Measurements from ENCODE around the gene GSTT4. TPM values are rescaled to one million over a fixed set of nuclear protein-coding genes. Genes with fewer than 3 reads are reported as not detected.

The GSTT4 gene
- polyA plus RNA-seq, 2 of the 4 experiments (the other 2 are of a cell fraction) = not detected

- ATAC-seq (no peak), FAIRE-seq (no peak), DNase-seq (ENCODE audit: low read depth in 1 of 2, low spot score in 1 of 2) (no peak)
- CTCF ChIA-PET = no interaction called here
- no peak for TF ChIP-seq GATA3 (IDR thresholded peaks at IDR 0.05; ENCODE audit: borderline replicate concordance)
- TF ChIP-seq, protein P1, sequence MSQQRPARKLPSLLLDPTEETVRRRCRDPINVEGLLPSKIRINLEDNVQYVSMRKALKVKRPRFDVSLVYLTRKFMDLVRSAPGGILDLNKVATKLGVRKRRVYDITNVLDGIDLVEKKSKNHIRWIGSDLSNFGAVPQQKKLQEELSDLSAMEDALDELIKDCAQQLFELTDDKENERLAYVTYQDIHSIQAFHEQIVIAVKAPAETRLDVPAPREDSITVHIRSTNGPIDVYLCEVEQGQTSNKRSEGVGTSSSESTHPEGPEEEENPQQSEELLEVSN (IDR thresholded peaks at IDR 0.05; ENCODE audit: borderline replicate concordance, low read depth) = no peak
- WGBS (ENCODE audit: missing lambda C conversion rate) = 79% methylated on average over 2 of the region's 2 CpGs
- H3K4me1 ChIP-seq = no peaks in the 10 kb centered on the region
- H3K4me2 ChIP-seq = no peak overlapping the region
- H3K27ac ChIP-seq = no peak overlapping the region
- POLR2A ChIA-PET = no interaction called here
- H3K9me3 ChIP-seq = no peaks in the 10 kb centered on the region
- no peak overlapping the region for H3K4me3 ChIP-seq
Observed at GRCh38 chr22:24027991-24028390, 22.7 kb upstream of the GSTT4 start.

DNA sequence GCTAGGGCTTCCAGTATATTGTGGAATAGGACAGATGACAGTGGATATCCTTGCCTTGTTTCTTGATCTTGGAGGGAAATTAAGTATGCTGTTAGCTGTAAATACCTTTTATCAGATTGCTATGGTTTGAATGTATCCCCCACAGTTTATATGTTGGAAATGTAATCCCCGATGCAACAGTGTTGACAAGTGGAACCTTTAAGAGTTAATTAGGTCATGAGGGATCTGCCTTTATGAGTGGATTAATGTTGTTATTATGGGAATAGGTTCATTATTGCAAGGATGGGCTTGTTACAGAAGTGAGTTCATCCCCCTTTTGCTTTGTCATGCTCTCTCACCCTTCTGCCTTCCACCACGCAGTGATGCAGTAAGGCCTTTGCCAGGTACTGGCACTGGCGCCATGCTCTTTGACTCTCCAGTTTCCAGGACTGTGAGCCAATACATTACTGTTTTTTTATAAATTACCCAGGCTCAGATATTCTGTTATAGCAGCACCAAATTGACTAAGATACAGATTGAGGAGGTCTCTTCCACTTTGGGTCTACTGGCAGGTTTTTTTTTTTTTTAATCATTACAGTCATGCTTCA is 22.2 kb upstream of the GSTT4 start:
- no peak overlapping the region for H3K4me3 ChIP-seq
- H3K4me2 ChIP-seq = no peak overlapping the region
- ATAC-seq (no peak), FAIRE-seq (no peak), DNase-seq (ENCODE audit: low read depth in 1 of 2, low spot score in 1 of 2) (no peak)
- no peaks in the 10 kb centered on the region for H3K4me1 ChIP-seq
- WGBS (ENCODE audit: missing lambda C conversion rate) = 91% methylated on average over 3 of the region's 3 CpGs
- TF ChIP-seq JUN (IDR thresholded peaks at IDR 0.05) = no peak
- TF ChIP-seq, protein P2, sequence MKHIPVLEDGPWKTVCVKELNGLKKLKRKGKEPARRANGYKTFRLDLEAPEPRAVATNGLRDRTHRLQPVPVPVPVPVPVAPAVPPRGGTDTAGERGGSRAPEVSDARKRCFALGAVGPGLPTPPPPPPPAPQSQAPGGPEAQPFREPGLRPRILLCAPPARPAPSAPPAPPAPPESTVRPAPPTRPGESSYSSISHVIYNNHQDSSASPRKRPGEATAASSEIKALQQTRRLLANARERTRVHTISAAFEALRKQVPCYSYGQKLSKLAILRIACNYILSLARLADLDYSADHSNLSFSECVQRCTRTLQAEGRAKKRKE (CRISPR knock-in tag; IDR thresholded peaks at IDR 0.05; ENCODE audit: low read depth) = no peak
- no peak for TF ChIP-seq RFX5 (IDR thresholded peaks at IDR 0.05)
- no peak for TF ChIP-seq EP300 (IDR thresholded peaks at IDR 0.05)
- TF ChIP-seq, protein P3, sequence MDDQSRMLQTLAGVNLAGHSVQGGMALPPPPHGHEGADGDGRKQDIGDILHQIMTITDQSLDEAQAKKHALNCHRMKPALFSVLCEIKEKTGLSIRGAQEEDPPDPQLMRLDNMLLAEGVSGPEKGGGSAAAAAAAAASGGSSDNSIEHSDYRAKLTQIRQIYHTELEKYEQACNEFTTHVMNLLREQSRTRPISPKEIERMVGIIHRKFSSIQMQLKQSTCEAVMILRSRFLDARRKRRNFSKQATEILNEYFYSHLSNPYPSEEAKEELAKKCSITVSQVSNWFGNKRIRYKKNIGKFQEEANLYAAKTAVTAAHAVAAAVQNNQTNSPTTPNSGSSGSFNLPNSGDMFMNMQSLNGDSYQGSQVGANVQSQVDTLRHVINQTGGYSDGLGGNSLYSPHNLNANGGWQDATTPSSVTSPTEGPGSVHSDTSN (IDR thresholded peaks at IDR 0.05) = no peak
- H3K9me3 ChIP-seq = no peaks in the 10 kb centered on the region
- POLR2A ChIA-PET = no interaction called here
- no peak overlapping the region for H3K27ac ChIP-seq
- CTCF ChIA-PET = interaction anchor here (0.6 to 0.9 kb wide), 2 partner anchors 10 to 149 kb away, joined by 3 read pairs; no protein-coding TSS in a partner anchor

DNA sequence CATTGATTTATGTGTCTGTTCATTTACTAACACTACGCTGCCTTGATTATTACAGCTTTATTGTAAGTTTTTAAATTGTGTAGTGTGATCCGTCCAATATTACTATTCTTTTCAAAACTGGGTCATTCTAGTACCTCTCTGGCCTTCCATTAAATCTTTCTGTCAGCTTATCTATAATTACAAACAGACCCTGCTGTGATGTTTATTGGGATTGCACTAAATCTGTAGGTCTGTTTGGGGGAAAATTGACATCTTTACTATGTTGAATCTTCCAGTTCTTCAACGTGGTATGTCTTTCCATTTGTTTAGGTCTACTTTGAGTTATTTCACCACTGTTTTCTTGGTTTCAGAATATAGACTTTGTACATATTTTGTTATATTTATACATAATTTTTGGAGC is 21.5 kb upstream of the GSTT4 start:
- POLR2A ChIA-PET = no interaction called here
- whole genome bisulfite sequencing (ENCODE audit: missing lambda C conversion rate) = 88% methylated on average over 3 of the region's 3 CpGs
- DNase-seq (ENCODE audit: low read depth in 1 of 2, low spot score in 1 of 2) (no peak), ATAC-seq (no peak), FAIRE-seq (no peak)
- CTCF ChIA-PET = interaction anchor here (0.6 to 1.8 kb wide), 4 partner anchors 11 to 149 kb away, joined by 3 to 4 read pairs (median 4); no protein-coding TSS in a partner anchor
- Histone ChIP-seq H3K9me3 (no peaks in the 10 kb centered on the region), H3K4me3 (no peak overlapping the region), H3K4me2 (no peak overlapping the region), H3K4me1 (no peaks in the 10 kb centered on the region), H3K27ac (no peak overlapping the region)
- TF ChIP-seq, protein P4, sequence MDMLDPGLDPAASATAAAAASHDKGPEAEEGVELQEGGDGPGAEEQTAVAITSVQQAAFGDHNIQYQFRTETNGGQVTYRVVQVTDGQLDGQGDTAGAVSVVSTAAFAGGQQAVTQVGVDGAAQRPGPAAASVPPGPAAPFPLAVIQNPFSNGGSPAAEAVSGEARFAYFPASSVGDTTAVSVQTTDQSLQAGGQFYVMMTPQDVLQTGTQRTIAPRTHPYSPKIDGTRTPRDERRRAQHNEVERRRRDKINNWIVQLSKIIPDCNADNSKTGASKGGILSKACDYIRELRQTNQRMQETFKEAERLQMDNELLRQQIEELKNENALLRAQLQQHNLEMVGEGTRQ (IDR thresholded peaks at IDR 0.05) = no peak
- TF ChIP-seq, protein P1 (IDR thresholded peaks at IDR 0.05; ENCODE audit: borderline replicate concordance, low read depth) = no peak
- TF ChIP-seq POLR2AphosphoS2 (conservative IDR thresholded peaks at IDR 0.05; ENCODE audit: low read length) (no peak), HOXB5 (CRISPR knock-in tag; IDR thresholded peaks at IDR 0.05) (no peak), FOXS1 (CRISPR knock-in tag; IDR thresholded peaks at IDR 0.05) (no peak), KDM5A (IDR thresholded peaks at IDR 0.05) (no peak), ZFP36 (IDR thresholded peaks at IDR 0.05; ENCODE audit: borderline replicate concordance, partially characterized antibody) (no peak), FOSB (CRISPR knock-in tag; IDR thresholded peaks at IDR 0.05) (no peak), MAFK (IDR thresholded peaks at IDR 0.05; ENCODE audit: partially characterized antibody) (no peak)
- TF ChIP-seq, protein P5, sequence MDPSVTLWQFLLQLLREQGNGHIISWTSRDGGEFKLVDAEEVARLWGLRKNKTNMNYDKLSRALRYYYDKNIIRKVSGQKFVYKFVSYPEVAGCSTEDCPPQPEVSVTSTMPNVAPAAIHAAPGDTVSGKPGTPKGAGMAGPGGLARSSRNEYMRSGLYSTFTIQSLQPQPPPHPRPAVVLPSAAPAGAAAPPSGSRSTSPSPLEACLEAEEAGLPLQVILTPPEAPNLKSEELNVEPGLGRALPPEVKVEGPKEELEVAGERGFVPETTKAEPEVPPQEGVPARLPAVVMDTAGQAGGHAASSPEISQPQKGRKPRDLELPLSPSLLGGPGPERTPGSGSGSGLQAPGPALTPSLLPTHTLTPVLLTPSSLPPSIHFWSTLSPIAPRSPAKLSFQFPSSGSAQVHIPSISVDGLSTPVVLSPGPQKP (IDR thresholded peaks at IDR 0.05; ENCODE audit: low read depth, low read length) = no peak

All from A549 (cell line).